GM12891 (cell line): ENCODE measurements around the gene KRT82.

ENCODE experiments used
- POLR2A ChIP-seq: IDR thresholded peaks from 2 replicates; pipeline ENCODE4 v1.6.1; 2011; ENCODE audit warnings: low read depth, low read length, control low read depth
- POLR2AphosphoS5 ChIP-seq: IDR thresholded peaks from 2 replicates; pipeline ENCODE4 v1.6.1; 2011; ENCODE audit warnings: low read depth, low read length, control low read depth
- POU2F2 ChIP-seq: IDR thresholded peaks from 2 replicates; pipeline ENCODE4 v1.6.1; 2011; ENCODE audit warnings: low read depth, mild to moderate bottlenecking, control low read depth, low read length, moderate library complexity
- SPI1 ChIP-seq: IDR thresholded peaks from 2 replicates; pipeline ENCODE4 v1.6.1; 2011; ENCODE audit warnings: low read depth, low read length, control low read depth
- TAF1 ChIP-seq: IDR thresholded peaks from 2 replicates; pipeline ENCODE4 v1.6.1; 2011; ENCODE audit warnings: low read depth, low read length, control low read depth

DNA sequence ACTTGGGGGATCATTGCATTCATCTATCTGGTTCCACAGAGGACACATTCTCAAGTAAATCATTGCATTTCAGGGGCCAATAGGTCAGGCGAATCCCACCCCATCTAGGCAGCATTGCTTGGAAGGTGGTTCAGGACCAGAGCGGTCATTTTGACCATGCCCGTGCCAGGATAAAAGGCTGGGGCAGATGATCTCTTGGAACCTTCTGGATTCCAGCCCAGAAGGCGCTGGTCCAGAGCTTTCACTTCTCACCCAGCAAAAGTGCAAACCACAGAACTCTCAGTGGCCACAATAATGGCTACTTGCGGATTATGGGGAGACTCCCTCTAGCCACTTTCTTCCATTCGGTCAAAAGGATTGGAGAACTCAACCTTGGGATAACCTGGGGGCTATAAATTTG, 38.3 kb downstream of the KRT82 start:
- TF ChIP-seq POLR2A: no peak
- TF ChIP-seq TAF1: no peak
- no peak for TF ChIP-seq POLR2AphosphoS5
- TF ChIP-seq SPI1: no peak
- TF ChIP-seq POU2F2: no peak
